HepG2 (cell line): Measurements from ENCODE around the gene CRLF1. TPM values are rescaled to one million over a fixed set of nuclear protein-coding genes. Genes with fewer than 3 reads are reported as not detected.

Experiments used
- ATAC-seq: fragments of 200-7000 bp; cut with Tn5 transposase; 3 replicates; pipeline ENCODE4 v1.9.1; 2020; ENCODE audit warnings: mild to moderate bottlenecking, moderate library complexity
- BruUV-seq: library from RNA; stranded (reverse); fragments of 400-500 nt; replicated peaks from 2 replicates; lab custom pipeline; 2021; lab: Mats Ljungman, UMichigan
- CTCF ChIA-PET: fragments of 300-600 bp; formaldehyde crosslinking; extraction: SDS; loops from one replicate; lab custom pipeline; 2021; ENCODE audit warnings: low total read pairs, inconsistent platforms, low intra/inter-chr PET ratio; lab: Yijun Ruan, JAX
- POLR2A ChIA-PET: fragments of 350-600 bp; sonication (Branson Sonifier 250); formaldehyde crosslinking; loops from one replicate; lab custom pipeline; 2020; ENCODE audit warnings: antibody characterized with exemption, inconsistent platforms; lab: Yijun Ruan, JAX
- DNase-seq: peaks from one replicate; pipeline ENCODE4 v3.0.0-alpha.2; 2015; ENCODE audit warnings: low spot score
- FAIRE-seq: peaks from 3 replicates; lab custom pipeline; 2011; peaks lifted over from hg19 to GRCh38; lab: Jason Lieb, UNC
- H2AFZ ChIP-seq: one replicate; pipeline ENCODE4 v1.6.1; 2011; ENCODE audit warnings: low read length, inconsistent platforms
- H3K27ac ChIP-seq: fragments of 300-600 bp; 3 replicates; pipeline ENCODE4 v1.8.0; 2011; ENCODE audit warnings: mixed run types, mild to moderate bottlenecking, mixed read lengths, low read length, inconsistent platforms; ENCODE audit not compliant: insufficient read depth; ENCODE audit errors: extremely low read length
- H3K27me3 ChIP-seq, 2 experiments: fragments of 200-600 bp in 1 of 2; 2 replicates in 1 of 2; 3 replicates in 1 of 2; pipeline versions ENCODE4 v1.6.0 to v1.8.0; 2011; ENCODE audit warnings: low read length in 2 of 2, mild to moderate bottlenecking in 2 of 2, moderate library complexity in 2 of 2, inconsistent platforms in 1 of 2; ENCODE audit not compliant: insufficient read depth in 2 of 2, control insufficient read depth in 1 of 2
- H3K36me3 ChIP-seq, 2 experiments: fragments of 200-600 bp in 1 of 2; replicated peaks in 1 of 2; 2 replicates in 1 of 2; 3 replicates in 1 of 2; pipeline versions ENCODE4 v1.5.1 to v1.8.0; 2011; ENCODE audit warnings: low read length in 2 of 2, inconsistent platforms in 1 of 2; ENCODE audit not compliant: insufficient read depth in 2 of 2, control insufficient read depth in 1 of 2
- H3K4me1 ChIP-seq: 2 replicates; pipeline ENCODE4 v1.5.1; 2012; ENCODE audit warnings: low read length, inconsistent platforms; ENCODE audit not compliant: insufficient read depth
- H3K4me2 ChIP-seq: 2 replicates; pipeline ENCODE4 v1.6.0; 2011; ENCODE audit warnings: low read depth, low read length, inconsistent platforms
- H3K4me3 ChIP-seq, 3 experiments: fragments of 200-600 bp in 1 of 3; sonication (generic), shearing (Covaris generic) in 1 of 3; replicated peaks in 1 of 3; 2 replicates each; pipeline ENCODE4 v1.5.1; 2011 to 2016; ENCODE audit warnings: low read length in 3 of 3, inconsistent platforms in 2 of 3, low read depth in 2 of 3, mild to moderate bottlenecking in 2 of 3, control low read depth in 1 of 3, mixed read lengths in 1 of 3; ENCODE audit not compliant: insufficient read depth in 1 of 3
- H3K79me2 ChIP-seq: one replicate; pipeline ENCODE4 v1.6.1; 2011; ENCODE audit warnings: low read length, inconsistent platforms; ENCODE audit not compliant: insufficient read depth
- H3K9ac ChIP-seq: 2 replicates; pipeline ENCODE4 v1.6.0; 2011; ENCODE audit warnings: mild to moderate bottlenecking, low read depth, low read length, inconsistent platforms; ENCODE audit not compliant: insufficient read depth
- H3K9me3 ChIP-seq: 2 replicates; pipeline ENCODE4 v1.5.1; 2012; ENCODE audit warnings: mild to moderate bottlenecking, low read length
- H4K20me1 ChIP-seq: 2 replicates; pipeline ENCODE4 v1.6.0; 2011; ENCODE audit warnings: inconsistent platforms, mild to moderate bottlenecking, low read length, moderate library complexity; ENCODE audit not compliant: insufficient read depth
- AGO2 ChIP-seq: fragments of 200-400 bp; formaldehyde crosslinking; optimal IDR thresholded peaks from 2 replicates; pipeline ENCODE3; 2017; ENCODE audit warnings: mild to moderate bottlenecking, low read depth, low read length, moderate library complexity
- HDAC6 ChIP-seq: fragments of 200-600 bp; sonication (generic); IDR thresholded peaks from 2 replicates; pipeline ENCODE4 v1.7.0; 2017; ENCODE audit warnings: mild to moderate bottlenecking, antibody characterized with exemption, low read length, low read depth
- HNRNPH1 ChIP-seq: fragments of 200-400 bp; formaldehyde crosslinking; optimal IDR thresholded peaks from 2 replicates; pipeline ENCODE3; 2017; ENCODE audit warnings: mild to moderate bottlenecking, low read depth, low read length
- KLF16 ChIP-seq, 2 experiments: sonication (generic) in 1 of 2; formaldehyde crosslinking in 1 of 2; IDR thresholded peaks; 2 replicates each; pipeline versions ENCODE4 v1.6.1 to v1.8.0; 2016 to 2023; ENCODE audit warnings: missing genetic modification reagents in 2 of 2, missing compliant biosample characterization in 1 of 2
- MYC ChIP-seq: sonication (generic); formaldehyde crosslinking; IDR thresholded peaks from 2 replicates; pipeline ENCODE4 v1.9.0; 2021; ENCODE audit warnings: missing genetic modification reagents, borderline replicate concordance
- NCOA2 ChIP-seq: sonication (generic); formaldehyde crosslinking; IDR thresholded peaks from 2 replicates; pipeline ENCODE4 v1.8.0; 2022; ENCODE audit warnings: inconsistent platforms
- NKX3-1 ChIP-seq: sonication (generic); formaldehyde crosslinking; IDR thresholded peaks from 2 replicates; pipeline ENCODE4 v1.5.0; 2020; ENCODE audit warnings: missing genetic modification reagents
- POGZ ChIP-seq: sonication (generic); formaldehyde crosslinking; IDR thresholded peaks from 2 replicates; pipeline ENCODE4 v1.4.0; 2020; ENCODE audit warnings: mild to moderate bottlenecking, missing genetic modification reagents
- POLR2A ChIP-seq, 2 experiments: IDR thresholded peaks; 2 replicates each; pipeline ENCODE4 v1.6.1; 2011; ENCODE audit warnings: low read depth in 2 of 2, low read length in 2 of 2, mild to moderate bottlenecking in 1 of 2, moderate library complexity in 1 of 2; ENCODE audit not compliant: insufficient read depth in 1 of 2
- RBFOX2 ChIP-seq: fragments of 200-400 bp; formaldehyde crosslinking; IDR thresholded peaks from 2 replicates; pipeline ENCODE4 v1.6.1; 2017; ENCODE audit warnings: low read depth, mild to moderate bottlenecking, low read length
- SP1 ChIP-seq, 2 experiments: fragments of 450-650 bp in 1 of 2; sonication (generic) in 1 of 2; formaldehyde crosslinking in 1 of 2; IDR thresholded peaks; 2 replicates each; pipeline versions ENCODE4 v1.4.0 to v1.6.1; 2016 to 2020; ENCODE audit warnings: missing genetic modification reagents in 1 of 2
- ZNF256 ChIP-seq: sonication (generic); formaldehyde crosslinking; conservative IDR thresholded peaks from 2 replicates; pipeline ENCODE4 v1.4.0; 2020; ENCODE audit warnings: missing genetic modification reagents
- WGBS: methylation state at CpG from one replicate; pipeline ENCODE4 v1.1.6; 2017; ENCODE audit warnings: low lambda C conversion rate; 5-methylcytosine and 5-hydroxymethylcytosine counted together
- in situ Hi-C: cut with HindIII; loops from 2 replicates; pipeline ENCODE4 v1.10.0; 2017; ENCODE audit warnings: low pct_unique_long_range_greater_than_20kb; ENCODE audit not compliant: extremely low pct_ligation_motif_present
- intact Hi-C: fragments of 100-400 bp; cut with micrococcal nuclease; formaldehyde crosslinking; loops from one replicate; pipeline ENCODE4 v1.10.0; 2022; ENCODE audit not compliant: unreplicated experiment
- polyA plus RNA-seq, 8 experiments: library from polyadenylated mRNA; depleted of rRNA in 3 of 8; stranded (reverse) in 7 of 8; unstranded in 1 of 8; fragments of >200 nt; fragmentation: Illumina TruSeq in 4 of 8; extraction: Trizol in 4 of 8; gene quantifications; 2 replicates each; pipeline versions ENCODE4 v1.2.1 to v1.2.3, GENCODE V29; 2011 to 2016; ENCODE audit warnings: low read depth in 4 of 8, missing spikeins in 1 of 8, mixed read lengths in 1 of 8; ENCODE audit not compliant: insufficient read depth in 1 of 8
- total RNA-seq, 5 experiments: library from RNA; depleted of rRNA; stranded (reverse); fragments of >200 nt; fragmentation: Illumina TruSeq; extraction: Trizol; gene quantifications; 2 replicates each; pipeline ENCODE4 v1.2.3, GENCODE V29; 2016; ENCODE audit warnings: low read depth in 1 of 5
- TF ChIP-seq, protein P1 (sequence below): sonication (generic); formaldehyde crosslinking; IDR thresholded peaks from 2 replicates; pipeline ENCODE4 v1.8.1; 2023; ENCODE audit warnings: mild to moderate bottlenecking, moderate library complexity, missing genetic modification reagents
- TF ChIP-seq, protein P2 (sequence below): sonication (generic); formaldehyde crosslinking; IDR thresholded peaks from 2 replicates; pipeline ENCODE4 v1.5.0; 2020; ENCODE audit warnings: mild to moderate bottlenecking, missing genetic modification reagents, moderate library complexity

CRLF1 gene
- total and polyA plus RNA-seq, 2 of the 13 experiments (the other 11 are each of a cell fraction or from before 2014, with no cell fraction given), result 217 to 296 TPM

DNA sequence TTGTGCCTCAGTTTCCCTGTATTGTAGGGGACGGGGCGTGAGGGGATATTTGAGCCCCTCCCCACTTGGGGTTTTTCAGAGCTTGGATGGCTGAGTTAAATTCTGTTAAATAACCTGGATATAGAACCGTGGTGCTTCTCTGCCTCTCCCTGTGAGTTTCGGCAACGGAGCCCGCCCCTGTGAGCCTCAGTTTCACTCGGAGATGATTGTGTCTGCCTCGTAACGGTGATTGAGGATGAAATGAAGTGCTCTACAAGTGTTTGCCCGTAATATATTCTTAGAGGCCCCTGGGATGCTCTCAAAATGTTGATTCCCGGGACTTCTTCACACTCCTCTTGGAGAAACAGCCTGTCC, 48.4 kb downstream of the CRLF1 start:
- no peaks in the 10 kb centered on the region for H4K20me1 ChIP-seq
- FAIRE-seq (no peak), DNase-seq (no peak), ATAC-seq (peak; percentile 37; the same call in 2 of the 3 replicates)
- H3K79me2 ChIP-seq, result peaks cover 21% of the 10 kb centered on the region
- H3K27ac ChIP-seq, result peak overlapping the region; percentile 50
- no peaks in the 10 kb centered on the region; a peak in 1 of 5 replicates for H3K27me3 ChIP-seq
- 4% methylated on average over 11 of the region's 11 CpGs for whole genome bisulfite sequencing
- peaks cover 43% of the 10 kb centered on the region for H3K4me1 ChIP-seq
- H2AFZ ChIP-seq, result no peak overlapping the region
- CTCF ChIA-PET, result no interaction called here
- peak overlapping the region; percentile 81 for H3K9ac ChIP-seq
- H3K9me3 ChIP-seq, result no peaks in the 10 kb centered on the region
- peak overlapping the region; percentile 83 for H3K4me2 ChIP-seq
- TSS peak; percentile 75 for BruUV-seq
- in situ Hi-C loops, result no loop called here
- H3K36me3 ChIP-seq, result peaks cover 5 to 15% of the 10 kb centered on the region in 2 experiments; a peak in 4 of 5 replicates
- TF ChIP-seq, protein P1, sequence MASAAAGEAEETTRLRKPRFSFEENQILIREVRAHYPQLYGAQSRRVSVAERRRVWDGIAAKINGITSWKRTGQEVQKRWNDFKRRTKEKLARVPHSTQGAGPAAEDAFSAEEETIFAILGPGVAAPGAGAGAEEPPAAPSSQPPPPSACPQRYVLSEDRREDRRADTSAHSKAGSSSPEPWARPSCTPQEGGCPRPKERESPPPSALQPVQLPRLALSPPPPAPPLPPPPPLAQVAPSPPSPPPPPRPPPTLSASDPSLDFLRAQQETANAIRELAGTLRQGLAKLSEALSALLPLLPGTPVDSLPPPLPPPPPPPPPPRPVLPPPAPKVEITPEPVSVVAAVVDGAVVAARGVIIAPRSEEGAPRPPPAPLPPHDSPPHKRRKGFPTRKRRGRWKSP (CRISPR knock-in tag), result no peak
- TF ChIP-seq ZNF256 (CRISPR knock-in tag) (0 out of 2 replicates have a peak, but pooled peaks have one; percentile 15), AGO2 (peak; percentile 0)
- POLR2A ChIA-PET, result interaction anchor here (0.6 to 3.0 kb wide), 13 partner anchors 13 to 275 kb away, joined by 3 to 55 read pairs (median 7); partner anchors contain the start of genes ELL, REX1BD and UBA52
- H3K4me3 ChIP-seq, result peak overlapping the region; percentile 69 to 90 (median 86)
- intact Hi-C loops, result no loop called here

DNA sequence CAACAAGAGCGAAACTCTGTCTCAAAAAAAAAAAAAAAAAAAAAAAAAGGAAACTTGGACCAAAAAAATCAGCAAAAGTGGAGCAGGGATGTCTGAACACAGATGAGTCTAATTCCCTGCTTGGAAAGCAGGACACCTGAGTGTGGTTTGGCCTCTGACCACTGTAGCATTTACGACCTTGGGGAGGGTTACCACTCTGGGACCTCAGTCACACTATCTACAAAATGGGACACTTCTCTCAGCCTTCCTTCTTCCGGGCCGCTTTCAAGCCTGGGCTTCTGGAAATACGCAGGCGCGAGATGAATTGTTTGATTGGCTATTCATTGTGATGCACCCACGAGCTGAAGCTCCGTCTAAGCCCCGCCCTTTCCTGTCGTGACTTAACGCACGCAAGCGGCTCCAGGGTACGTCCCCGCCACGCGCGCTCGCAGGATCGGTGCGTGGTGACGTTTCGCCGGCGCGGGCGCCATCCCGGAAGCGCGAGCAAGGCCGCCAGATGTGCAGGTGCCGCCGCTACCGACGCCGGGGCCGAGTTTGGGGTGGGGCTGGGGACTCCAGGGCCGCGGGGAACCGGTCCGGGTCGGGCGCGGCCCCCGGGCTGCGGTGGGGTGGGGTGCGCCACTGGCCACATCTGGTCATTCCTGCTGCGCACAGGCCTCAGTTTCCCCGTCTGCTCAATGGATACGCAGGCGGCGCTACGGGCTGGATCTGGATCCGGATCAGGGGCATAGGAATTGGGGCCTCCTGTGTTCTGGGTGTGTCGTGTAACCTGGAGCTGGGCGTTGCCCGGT, 49.0 kb downstream of the CRLF1 start, which contains the start of gene KXD1:
Gene KXD1, plus strand, starts transcription at position 460 of the 791 bp plus-strand sequence. CDS start 4,187 bp downstream, outside the sequence.
- 2% methylated on average over 36 of the region's 58 CpGs for WGBS
- peak within 1 kb of the TSS; percentile 50 for H3K27ac ChIP-seq
- POLR2A ChIA-PET, result interaction anchor here (0.6 to 3.0 kb wide), 16 partner anchors 13 to 362 kb away, joined by 3 to 55 read pairs (median 4); partner anchors contain the start of genes COPE, DDX49, ELL and REX1BD
- FAIRE-seq, result peak; percentile 87
- intact Hi-C loops (loop anchor here (1.0 to 2.0 kb wide), 3 partner anchors 15 to 88 kb away; partner anchors contain the start of genes ELL and FKBP8), in situ Hi-C loops (no loop called here)
- peak within 1 kb of the TSS; percentile 69 to 90 (median 86) for H3K4me3 ChIP-seq
- peak within 1 kb of the TSS; percentile 83 for H3K4me2 ChIP-seq
- peaks cover 4 to 9% of the 10 kb centered on the region in 2 experiments; a peak in 3 of 5 replicates for H3K36me3 ChIP-seq
- peaks cover 21% of the 10 kb centered on the region for H3K79me2 ChIP-seq
- H3K9ac ChIP-seq, result peak within 1 kb of the TSS; percentile 81
- H3K27me3 ChIP-seq, result no peaks in the 10 kb centered on the region; a peak in 1 of 5 replicates
- peaks cover 44% of the 10 kb centered on the region for H3K4me1 ChIP-seq
- CTCF ChIA-PET, result no interaction called here
- no TSS peak for BruUV-seq
- no peak within 1 kb of the TSS for H2AFZ ChIP-seq
- peak; percentile 95 for ATAC-seq
- H3K9me3 ChIP-seq, result no peaks in the 10 kb centered on the region
- H4K20me1 ChIP-seq, result no peaks in the 10 kb centered on the region
- DNase-seq, result peak; percentile 95
- TF ChIP-seq HDAC6 (no peak), KLF16 (CRISPR knock-in tag; IDR thresholded peaks at IDR 0.05) (peak in 1 of 2 experiments; percentile 57; a peak in 2 of 4 replicates), RBFOX2 (peak; percentile 91), POGZ (0 out of 2 replicates have a peak, but pooled peaks have one; percentile 20), HNRNPH1 (no peak), NCOA2 (peak; percentile 22), SP1 (IDR thresholded peaks at IDR 0.05) (no peak), SP1 (CRISPR knock-in tag; IDR thresholded peaks at IDR 0.05) (peak; percentile 59; the same call in 1 of the 2 replicates), MYC (peak; percentile 88), NKX3-1 (CRISPR knock-in tag) (0 out of 2 replicates have a peak, but pooled peaks have one; percentile 33), POLR2A (IDR thresholded peaks at IDR 0.05; ENCODE audit: insufficient read depth in 1 of 2, low read depth in 2 of 2, low read length in 2 of 2) (peak in 1 of 2 experiments; percentile 62; a peak in 2 of 4 replicates)
- TF ChIP-seq, protein P2, sequence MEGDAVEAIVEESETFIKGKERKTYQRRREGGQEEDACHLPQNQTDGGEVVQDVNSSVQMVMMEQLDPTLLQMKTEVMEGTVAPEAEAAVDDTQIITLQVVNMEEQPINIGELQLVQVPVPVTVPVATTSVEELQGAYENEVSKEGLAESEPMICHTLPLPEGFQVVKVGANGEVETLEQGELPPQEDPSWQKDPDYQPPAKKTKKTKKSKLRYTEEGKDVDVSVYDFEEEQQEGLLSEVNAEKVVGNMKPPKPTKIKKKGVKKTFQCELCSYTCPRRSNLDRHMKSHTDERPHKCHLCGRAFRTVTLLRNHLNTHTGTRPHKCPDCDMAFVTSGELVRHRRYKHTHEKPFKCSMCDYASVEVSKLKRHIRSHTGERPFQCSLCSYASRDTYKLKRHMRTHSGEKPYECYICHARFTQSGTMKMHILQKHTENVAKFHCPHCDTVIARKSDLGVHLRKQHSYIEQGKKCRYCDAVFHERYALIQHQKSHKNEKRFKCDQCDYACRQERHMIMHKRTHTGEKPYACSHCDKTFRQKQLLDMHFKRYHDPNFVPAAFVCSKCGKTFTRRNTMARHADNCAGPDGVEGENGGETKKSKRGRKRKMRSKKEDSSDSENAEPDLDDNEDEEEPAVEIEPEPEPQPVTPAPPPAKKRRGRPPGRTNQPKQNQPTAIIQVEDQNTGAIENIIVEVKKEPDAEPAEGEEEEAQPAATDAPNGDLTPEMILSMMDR (CRISPR knock-in tag), result 0 out of 2 replicates have a peak, but pooled peaks have one; percentile 6
